Measurements from ENCODE around the gene PEMT.

PEMT gene

GRCh38 chr17:17493249-17493985 lies 98.1 kb downstream of the PEMT start:
- no peak for DNase-seq (ENCODE audit: low spot score)
- no peak overlapping the region for H3K4me3 ChIP-seq (ENCODE audit: severe bottlenecking)
- TF ChIP-seq CTCF (IDR thresholded peaks at IDR 0.05; ENCODE audit: poor library complexity, severe bottlenecking): no peak
- H3K27me3 ChIP-seq (ENCODE audit: insufficient read depth, poor library complexity, severe bottlenecking): peaks cover 14% of the 10 kb centered on the region
- H3K36me3 ChIP-seq (ENCODE audit: low read depth): peaks cover 12% of the 10 kb centered on the region; the same call in 1 of the 2 replicates
- H3K9me3 ChIP-seq (ENCODE audit: severe bottlenecking): no peaks in the 10 kb centered on the region
- no peak for ATAC-seq (ENCODE audit: low read depth)
- H3K4me1 ChIP-seq (ENCODE audit: insufficient read depth, poor library complexity, severe bottlenecking): peaks cover 4% of the 10 kb centered on the region
- H3K27ac ChIP-seq (ENCODE audit: poor library complexity, severe bottlenecking): no peak overlapping the region

GRCh38 chr17:17492571-17492970 lies 98.9 kb downstream of the PEMT start:
- no peak for TF ChIP-seq CTCF (IDR thresholded peaks at IDR 0.05; ENCODE audit: poor library complexity, severe bottlenecking)
- no peaks in the 10 kb centered on the region for H3K9me3 ChIP-seq (ENCODE audit: severe bottlenecking)
- H3K4me3 ChIP-seq (ENCODE audit: severe bottlenecking): no peak overlapping the region
- peaks cover 14% of the 10 kb centered on the region for H3K27me3 ChIP-seq (ENCODE audit: insufficient read depth, poor library complexity, severe bottlenecking)
- H3K36me3 ChIP-seq (ENCODE audit: low read depth): peaks cover 19% of the 10 kb centered on the region
- DNase-seq (ENCODE audit: low spot score) (no peak), ATAC-seq (ENCODE audit: low read depth) (no peak)
- H3K27ac ChIP-seq (ENCODE audit: poor library complexity, severe bottlenecking): no peak overlapping the region
- H3K4me1 ChIP-seq (ENCODE audit: insufficient read depth, poor library complexity, severe bottlenecking): peaks cover 4% of the 10 kb centered on the region

DNA sequence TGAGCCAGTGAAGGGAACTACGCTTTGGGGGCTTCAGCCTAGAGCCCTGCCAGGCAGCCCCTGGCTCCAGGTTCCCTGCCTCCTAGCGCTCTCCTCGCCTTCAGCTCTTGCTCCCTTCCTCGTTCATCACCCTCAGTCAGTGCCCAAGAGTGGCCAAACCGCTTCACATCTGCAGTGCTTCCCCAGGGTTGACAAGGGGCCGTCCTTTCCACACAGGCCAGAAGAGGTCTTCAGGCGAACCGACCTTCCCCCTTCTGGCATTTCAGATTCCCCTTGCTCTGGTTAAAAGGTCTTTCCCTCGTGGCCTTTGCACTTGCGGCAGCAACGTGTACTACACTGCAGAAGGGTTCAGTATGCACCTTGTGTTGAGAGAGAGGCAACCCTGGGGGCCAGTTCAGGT lies 99.4 kb downstream of the PEMT start:
- Histone ChIP-seq H3K27ac (ENCODE audit: poor library complexity, severe bottlenecking) (no peak overlapping the region), H3K27me3 (ENCODE audit: insufficient read depth, poor library complexity, severe bottlenecking) (peaks cover 14% of the 10 kb centered on the region), H3K4me3 (ENCODE audit: severe bottlenecking) (no peak overlapping the region), H3K4me1 (ENCODE audit: insufficient read depth, poor library complexity, severe bottlenecking) (peaks cover 2% of the 10 kb centered on the region), H3K9me3 (ENCODE audit: severe bottlenecking) (no peaks in the 10 kb centered on the region), H3K36me3 (ENCODE audit: low read depth) (peaks cover 22% of the 10 kb centered on the region)
- DNase-seq (ENCODE audit: low spot score): no peak
- ATAC-seq (ENCODE audit: low read depth): no peak
- no peak for TF ChIP-seq CTCF (IDR thresholded peaks at IDR 0.05; ENCODE audit: poor library complexity, severe bottlenecking)

DNA sequence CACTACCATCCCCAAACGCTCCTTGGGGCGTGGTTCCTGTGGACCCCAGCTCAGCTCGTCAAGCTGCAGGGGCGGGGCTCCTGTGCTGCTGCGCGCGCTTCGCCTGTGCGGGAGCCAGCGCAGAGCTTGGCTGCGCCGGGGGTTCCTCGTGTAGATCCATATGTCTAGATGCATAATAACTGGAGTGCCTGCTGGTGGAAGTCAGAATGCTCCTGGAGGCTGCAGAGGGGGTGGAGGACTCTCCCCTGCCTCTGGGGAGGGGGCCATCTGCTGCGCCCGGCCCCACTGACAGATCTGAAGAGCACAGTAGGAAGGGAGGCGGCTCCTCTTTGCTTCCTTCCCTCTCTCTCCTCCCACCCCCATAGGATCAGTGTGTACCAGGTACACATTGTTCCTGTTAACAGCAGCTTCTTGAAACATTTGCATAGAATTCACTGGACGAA lies 99.9 kb downstream of the PEMT start:
- Histone ChIP-seq H3K9me3 (ENCODE audit: severe bottlenecking) (no peaks in the 10 kb centered on the region), H3K4me3 (ENCODE audit: severe bottlenecking) (no peak overlapping the region), H3K4me1 (ENCODE audit: insufficient read depth, poor library complexity, severe bottlenecking) (no peaks in the 10 kb centered on the region), H3K27me3 (ENCODE audit: insufficient read depth, poor library complexity, severe bottlenecking) (peaks cover 14% of the 10 kb centered on the region), H3K36me3 (ENCODE audit: low read depth) (peaks cover 22% of the 10 kb centered on the region), H3K27ac (ENCODE audit: poor library complexity, severe bottlenecking) (no peak overlapping the region)
- ATAC-seq (ENCODE audit: low read depth) (no peak), DNase-seq (ENCODE audit: low spot score) (no peak)
- TF ChIP-seq CTCF (IDR thresholded peaks at IDR 0.05; ENCODE audit: poor library complexity, severe bottlenecking): no peak

- TF ChIP-seq CTCF (IDR thresholded peaks at IDR 0.05; ENCODE audit: poor library complexity, severe bottlenecking): no peak
- Histone ChIP-seq H3K9me3 (ENCODE audit: severe bottlenecking) (no peaks in the 10 kb centered on the region), H3K27ac (ENCODE audit: poor library complexity, severe bottlenecking) (no peak overlapping the region), H3K4me3 (ENCODE audit: severe bottlenecking) (no peak overlapping the region), H3K36me3 (ENCODE audit: low read depth) (peaks cover 22% of the 10 kb centered on the region), H3K4me1 (ENCODE audit: insufficient read depth, poor library complexity, severe bottlenecking) (no peaks in the 10 kb centered on the region), H3K27me3 (ENCODE audit: insufficient read depth, poor library complexity, severe bottlenecking) (peaks cover 13% of the 10 kb centered on the region)
- ATAC-seq (ENCODE audit: low read depth) (no peak), DNase-seq (ENCODE audit: low spot score) (no peak)
These were observed 100.5 kb downstream of the PEMT start for GRCh38 chr17:17491031-17491471.

Data from RWPE2 (cell line).